Prostate gland (tissue), 2 donors: Measurements from ENCODE around the gene KIF5A.

Source experiments
- CTCF ChIP-seq, 4 experiments: fragments of 200-600 bp in 2 of 4; fragments of 450-650 bp in 2 of 4; sonication (generic) in 2 of 4; IDR thresholded peaks; 1 replicate in 3 of 4; 2 replicates in 1 of 4; pipeline ENCODE4 v1.5.1; 2016 to 2019; ENCODE audit warnings: antibody characterized with exemption in 4 of 4, mild to moderate bottlenecking in 2 of 4, moderate library complexity in 2 of 4
- POLR2A ChIP-seq: fragments of 450-650 bp; IDR thresholded peaks from one replicate; pipeline ENCODE4 v1.6.1; 2016; ENCODE audit warnings: antibody characterized with exemption, mild to moderate bottlenecking
- POLR2AphosphoS5 ChIP-seq: sonication (generic); formaldehyde crosslinking; IDR thresholded peaks from one replicate; pipeline ENCODE4 v1.6.1; 2017; ENCODE audit warnings: antibody characterized with exemption

DNA sequence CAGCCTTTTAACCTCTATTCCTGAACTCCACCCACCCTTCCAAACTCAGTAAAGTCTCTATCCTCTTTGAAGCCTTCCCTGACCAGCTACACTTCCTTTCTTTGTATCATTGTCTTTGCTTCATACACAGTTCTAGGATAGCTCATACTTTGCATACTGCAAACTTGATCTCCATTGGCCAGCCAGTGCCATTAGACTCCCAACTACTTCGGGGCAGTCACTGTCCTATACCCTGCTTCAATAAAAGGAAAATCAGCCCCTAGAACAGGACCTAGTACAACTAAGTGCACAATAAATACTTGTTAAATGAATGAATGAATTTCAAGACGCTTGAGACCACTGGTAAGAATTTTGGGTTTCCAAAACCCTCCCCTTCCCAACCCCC, 40.6 kb downstream of the KIF5A start:
- TF ChIP-seq POLR2AphosphoS5: no peak
- TF ChIP-seq CTCF (IDR thresholded peaks at IDR 0.05): no peak
- no peak for TF ChIP-seq POLR2A
